ENCODE results near the gene ADGRE3.
"Not testable (repeated sequence)": the region's sequence is repeated elsewhere in the genome, so short reads cannot be mapped to it uniquely, and the experiment has no call there.

DNA sequence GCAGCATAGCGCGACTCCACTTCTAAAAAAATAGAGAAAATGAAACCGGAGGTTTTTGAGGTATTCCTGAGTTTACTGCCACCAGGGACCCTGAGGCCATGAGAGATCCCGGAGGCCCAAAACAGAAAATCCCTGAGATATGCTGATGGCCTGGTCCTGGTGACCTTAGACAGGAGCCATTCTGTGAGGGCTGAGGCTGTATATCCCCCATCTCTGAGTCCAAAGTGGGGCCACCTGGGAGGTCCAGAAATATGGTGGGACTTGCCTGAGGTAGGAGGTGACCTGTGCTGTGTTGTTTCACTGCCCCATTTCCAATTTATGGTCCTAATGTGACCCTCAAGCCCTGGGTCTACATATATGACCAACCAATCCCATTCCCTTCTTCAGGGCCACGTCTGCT, 90.3 kb downstream of the ADGRE3 start:
- TF ChIP-seq CTCF (conservative IDR thresholded peaks at IDR 0.05; ENCODE audit: low read depth, low read length); POLR2A (IDR thresholded peaks at IDR 0.05; ENCODE audit: low read depth, low read length); RAD21 (IDR thresholded peaks at IDR 0.05; ENCODE audit: low read length); MXI1 (IDR thresholded peaks at IDR 0.05; ENCODE audit: borderline replicate concordance, low read depth, low read length); USF2 (IDR thresholded peaks at IDR 0.05; ENCODE audit: low read depth, low read length); RFX5 (IDR thresholded peaks at IDR 0.05; ENCODE audit: low read depth, low read length); CEBPB (IDR thresholded peaks at IDR 0.05; ENCODE audit: low read depth, low read length); CHD1 (IDR thresholded peaks at IDR 0.05; ENCODE audit: low read depth, low read length); SMC3 (IDR thresholded peaks at IDR 0.05; ENCODE audit: low read depth, low read length); FOS (IDR thresholded peaks at IDR 0.05; ENCODE audit: low read depth, low read length); MAZ (IDR thresholded peaks at IDR 0.05; ENCODE audit: borderline replicate concordance, low read depth, low read length); MAFK (IDR thresholded peaks at IDR 0.05; ENCODE audit: low read depth, low read length); RCOR1 (IDR thresholded peaks at IDR 0.05; ENCODE audit: insufficient replicate concordance, low read length): not testable (repeated sequence)
